Measurements from ENCODE around the gene C19orf53. TPM values are rescaled to one million over a fixed set of nuclear protein-coding genes. Genes with fewer than 3 reads are reported as not detected.
A peak's percentile ranks its signal among the peaks of the same experiment; 100 is the strongest.

C19orf53 gene
- total RNA-seq, 4 donors from 2014 or later = 187 to 290 (median 235) TPM

- H3K36me3 ChIP-seq = peaks cover 0 to under 1% (median 0%) of the 10 kb centered on the region in 3 donors
- no peak for TF ChIP-seq POLR2A (IDR thresholded peaks at IDR 0.05)
- TF ChIP-seq CTCF (IDR thresholded peaks at IDR 0.05) = no peak
- TF ChIP-seq EP300 (IDR thresholded peaks at IDR 0.05) = no peak
- no peaks in the 10 kb centered on the region for H3K9me3 ChIP-seq
- H3K27me3 ChIP-seq = no peaks in the 10 kb centered on the region
- DNase-seq (ENCODE audit: low spot score in 2 of 2) = no peak
- peaks cover 0 to 39% (median 25%) of the 10 kb centered on the region in 4 donors for H3K4me1 ChIP-seq
- 1 to 4% methylated on average over 20 to 33 of the region's 42 CpGs for WGBS, 2 donors
- peak overlapping the region; percentile 54 to 94 (median 70) for H3K4me3 ChIP-seq
- H3K27ac ChIP-seq = peak overlapping the region; percentile 85 to 98 (median 92)
These were observed 21.5 kb downstream of the C19orf53 start for GRCh38 chr19:13795595-13796300.

DNA sequence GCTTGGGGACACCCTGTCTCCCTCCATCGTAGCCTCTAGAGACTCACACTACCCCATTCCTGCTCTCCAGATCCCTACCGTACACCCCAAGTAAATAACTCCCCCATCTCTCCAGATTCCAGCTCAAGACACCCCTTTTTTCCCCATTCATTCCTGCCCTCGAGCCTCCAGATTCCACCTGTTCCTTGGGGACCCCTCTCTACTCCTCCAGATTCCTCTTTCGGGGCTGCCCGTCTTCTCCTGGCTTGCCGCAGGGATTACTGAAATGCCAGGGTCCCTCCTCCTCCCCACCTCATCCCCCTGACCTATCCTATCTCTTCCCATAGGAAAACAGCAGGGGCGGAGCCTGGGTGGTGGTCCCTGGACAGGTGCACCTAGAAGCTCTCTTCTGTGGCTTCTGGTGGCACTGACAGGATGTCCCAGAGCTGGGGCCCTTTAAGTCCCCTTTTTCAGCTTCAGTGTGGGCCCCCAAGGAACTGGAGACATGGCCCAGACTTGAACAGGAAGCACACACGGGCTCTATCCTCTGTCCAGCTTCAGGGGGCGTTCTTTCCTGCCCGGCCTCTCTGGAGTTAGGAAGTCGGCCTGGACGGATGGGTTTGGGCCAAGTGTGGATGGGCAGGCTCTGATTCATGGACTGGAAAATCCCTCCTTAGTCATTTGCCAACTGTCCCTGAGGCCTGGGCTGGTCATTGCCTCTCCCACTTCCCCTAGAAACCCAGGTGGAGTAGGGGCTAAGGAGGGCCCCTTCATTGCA, 22.2 kb downstream of the C19orf53 start:
- peak overlapping the region; percentile 54 to 94 (median 70) for H3K4me3 ChIP-seq
- peak overlapping the region; percentile 85 to 98 (median 92) for H3K27ac ChIP-seq
- peaks cover 0 to 7% (median 0%) of the 10 kb centered on the region in 3 donors for H3K36me3 ChIP-seq
- H3K4me1 ChIP-seq = peaks cover 0 to 39% (median 25%) of the 10 kb centered on the region in 4 donors
- peak in 2 of 5 experiments; percentile 11 to 15 for TF ChIP-seq CTCF (IDR thresholded peaks at IDR 0.05)
- no peak for TF ChIP-seq POLR2A (IDR thresholded peaks at IDR 0.05)
- TF ChIP-seq EP300 (IDR thresholded peaks at IDR 0.05) = peak in 1 of 2 donors; percentile 37
- H3K27me3 ChIP-seq = no peaks in the 10 kb centered on the region
- DNase-seq (ENCODE audit: low spot score in 2 of 2) = peak; percentile 46 to 61
- 8 to 11% methylated on average over 12 of the region's 12 CpGs for WGBS, 2 donors
- H3K9me3 ChIP-seq = no peaks in the 10 kb centered on the region

DNA sequence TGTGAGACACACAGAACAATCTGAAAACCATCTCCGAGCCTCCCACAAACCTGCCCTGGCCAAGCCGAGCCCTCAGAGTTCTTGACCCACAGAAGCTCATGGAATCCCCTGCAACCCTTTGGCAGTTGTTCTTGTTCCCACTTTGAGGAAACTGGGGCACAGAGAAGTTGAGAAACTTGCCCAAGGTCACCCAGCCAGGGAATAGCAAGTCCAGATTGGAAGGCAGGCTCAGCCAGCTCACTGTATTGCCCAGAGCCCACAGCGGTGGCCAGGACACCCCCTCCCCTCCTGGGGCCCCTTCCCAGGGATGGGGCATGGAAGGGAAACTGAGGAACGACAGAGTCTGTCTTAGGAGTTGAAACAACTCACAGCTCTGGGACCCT, 22.8 kb downstream of the C19orf53 start:
- H3K9me3 ChIP-seq = no peaks in the 10 kb centered on the region
- peaks cover 0 to 7% (median 0%) of the 10 kb centered on the region in 3 donors for H3K36me3 ChIP-seq
- TF ChIP-seq EP300 (IDR thresholded peaks at IDR 0.05) (no peak), CTCF (IDR thresholded peaks at IDR 0.05) (no peak), POLR2A (IDR thresholded peaks at IDR 0.05) (no peak)
- no peaks in the 10 kb centered on the region for H3K27me3 ChIP-seq
- H3K27ac ChIP-seq = peak overlapping the region; percentile 85 to 98 (median 92)
- peaks cover 0 to 39% (median 25%) of the 10 kb centered on the region in 4 donors for H3K4me1 ChIP-seq
- WGBS, 2 donors = 28 to 42% methylated on average over 4 of the region's 4 CpGs
- peak overlapping the region in 1 of 4 donors; percentile 94 for H3K4me3 ChIP-seq
- DNase-seq (ENCODE audit: low spot score in 2 of 2) = no peak

DNA sequence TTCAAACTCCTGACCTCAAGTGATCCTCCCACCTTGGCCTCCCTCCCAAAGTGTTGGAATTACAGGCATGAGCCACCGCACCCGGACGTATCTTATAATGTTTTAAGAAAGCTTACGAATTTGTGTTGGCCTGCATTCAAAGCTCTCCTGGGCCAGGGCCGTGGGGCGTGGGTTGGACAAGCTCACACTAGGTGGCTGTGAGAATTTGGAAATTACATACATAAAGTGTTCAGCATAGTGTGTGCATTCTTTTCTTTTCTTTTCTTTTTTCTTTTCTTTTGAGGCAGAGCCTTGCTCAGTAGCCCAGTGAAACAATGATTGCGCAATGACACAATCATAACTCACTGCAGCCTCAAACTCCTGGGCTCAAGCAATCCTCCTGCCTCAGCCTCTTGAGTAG, 23.6 kb downstream of the C19orf53 start:
- no peaks in the 10 kb centered on the region for H3K27me3 ChIP-seq
- TF ChIP-seq POLR2A (IDR thresholded peaks at IDR 0.05) (no peak), EP300 (IDR thresholded peaks at IDR 0.05) (no peak), CTCF (IDR thresholded peaks at IDR 0.05) (no peak)
- WGBS, 2 donors = 36 to 50% methylated on average over 7 of the region's 7 CpGs
- H3K36me3 ChIP-seq = peaks cover 0 to 13% (median 0%) of the 10 kb centered on the region in 3 donors
- peak overlapping the region in 2 of 4 donors; percentile 92 to 98 for H3K27ac ChIP-seq
- H3K9me3 ChIP-seq = no peaks in the 10 kb centered on the region
- H3K4me1 ChIP-seq = peaks cover 0 to 39% (median 25%) of the 10 kb centered on the region in 4 donors
- H3K4me3 ChIP-seq = no peak overlapping the region
- no peak for DNase-seq (ENCODE audit: low spot score in 2 of 2)

DNA sequence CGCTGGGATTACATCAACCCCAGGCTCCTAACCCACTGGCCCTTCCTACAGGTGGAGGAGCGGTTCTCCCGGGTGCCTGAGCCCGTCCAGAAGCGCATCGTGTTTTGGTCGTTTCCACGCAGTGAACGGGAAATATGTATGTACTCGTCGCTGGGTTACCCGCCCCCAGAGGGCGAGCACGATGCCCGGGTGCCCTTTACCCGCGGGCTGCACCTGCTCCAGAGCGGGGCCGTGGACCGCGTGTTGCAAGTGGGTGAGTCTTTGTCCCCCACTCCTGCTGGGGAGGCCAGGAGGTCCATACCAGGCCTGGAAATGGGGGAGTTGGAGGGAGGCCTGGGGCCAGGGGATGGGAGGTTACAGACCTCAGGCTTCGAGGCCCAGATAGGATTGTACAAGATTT, 25.4 kb downstream of the C19orf53 start:
- 91 to 94% methylated on average over 22 of the region's 22 CpGs for WGBS, 2 donors

More for the DNA sequence above, 25.4 kb downstream of the C19orf53 start:
- peaks cover 0 to 22% (median 0%) of the 10 kb centered on the region in 3 donors for H3K36me3 ChIP-seq
- no peak for DNase-seq (ENCODE audit: low spot score in 2 of 2)
- H3K4me3 ChIP-seq = no peak overlapping the region
- no peak overlapping the region for H3K27ac ChIP-seq
- no peaks in the 10 kb centered on the region for H3K27me3 ChIP-seq
- TF ChIP-seq EP300 (IDR thresholded peaks at IDR 0.05) = no peak
- TF ChIP-seq CTCF (IDR thresholded peaks at IDR 0.05) = no peak
- no peak for TF ChIP-seq POLR2A (IDR thresholded peaks at IDR 0.05)
- peaks cover 0 to 32% (median 20%) of the 10 kb centered on the region in 4 donors for H3K4me1 ChIP-seq
- H3K9me3 ChIP-seq = no peaks in the 10 kb centered on the region
